A549 (cell line): Measurements from ENCODE around the gene SLC5A4. TPM values are rescaled to one million over a fixed set of nuclear protein-coding genes. Genes with fewer than 3 reads are reported as not detected.

Experiments used
- ATAC-seq, 2 experiments: fragments of 200-7000 bp in 1 of 2; fragments of >200 bp in 1 of 2; cut with Nextera tagmentation in 1 of 2; cut with Tn5 transposase in 1 of 2; 3 replicates each; pipeline versions ENCODE4 v1.8.0 to v1.9.1; 2018 to 2020; ENCODE audit warnings: mild to moderate bottlenecking in 1 of 2, moderate library complexity in 1 of 2
- CTCF ChIA-PET: fragments of 300-600 bp; sonication (Branson Sonifier 250); formaldehyde crosslinking; extraction: SDS; loops from one replicate; lab custom pipeline; 2021; ENCODE audit warnings: antibody characterized with exemption, inconsistent platforms; lab: Yijun Ruan, JAX
- POLR2A ChIA-PET: fragments of 350-600 bp; formaldehyde crosslinking; extraction: SDS; loops from one replicate; lab custom pipeline; 2021; ENCODE audit warnings: antibody characterized with exemption, inconsistent platforms; lab: Yijun Ruan, JAX
- DNase-seq, 2 experiments: peaks; one replicate each; pipeline versions ENCODE4 v3.0.0 to v3.0.0-alpha.2; 2011 to 2016; ENCODE audit warnings: low read depth in 1 of 2, low spot score in 1 of 2
- FAIRE-seq: peaks from 2 replicates; lab custom pipeline; 2011; peaks lifted over from hg19 to GRCh38; lab: Jason Lieb, UNC
- H3K27ac ChIP-seq, 2 experiments: fragments of >200 bp; sonication (Bioruptor Twin); formaldehyde crosslinking; 3 replicates each; pipeline ENCODE4 v1.5.1; 2016 to 2017
- H3K4me1 ChIP-seq: fragments of >200 bp; sonication (Bioruptor Twin); formaldehyde crosslinking; 3 replicates; pipeline ENCODE4 v1.6.1; 2016
- H3K4me2 ChIP-seq: fragments of >200 bp; sonication (Bioruptor Twin); formaldehyde crosslinking; 3 replicates; pipeline ENCODE4 v1.6.1; 2016
- H3K4me3 ChIP-seq: fragments of >200 bp; sonication (Bioruptor Twin); formaldehyde crosslinking; 3 replicates; pipeline ENCODE4 v1.5.1; 2016
- H3K9me3 ChIP-seq: fragments of >200 bp; sonication (Bioruptor Twin); formaldehyde crosslinking; 3 replicates; pipeline ENCODE4 v1.6.1; 2016
- BHLHE40 ChIP-seq: IDR thresholded peaks from 2 replicates; pipeline ENCODE4 v1.6.1; 2012; ENCODE audit warnings: low read depth, low read length, inconsistent platforms
- CHD2 ChIP-seq: fragments of 150-350 bp; IDR thresholded peaks from 2 replicates; pipeline ENCODE4 v1.6.1; 2014; ENCODE audit warnings: low read length; ENCODE audit not compliant: partially characterized antibody
- CTCF ChIP-seq: fragments of >200 bp; sonication (Bioruptor Twin); formaldehyde crosslinking; IDR thresholded peaks from 3 replicates; pipeline ENCODE4 v1.5.1; 2016
- ESRRA ChIP-seq: fragments of 150-350 bp; IDR thresholded peaks from 2 replicates; pipeline ENCODE4 v1.6.1; 2014; ENCODE audit warnings: mild to moderate bottlenecking, low read length, borderline replicate concordance
- FOSL2 ChIP-seq, 2 experiments: fragments of 450-650 bp in 1 of 2; fragments of >200 bp in 1 of 2; sonication (Bioruptor Twin) in 1 of 2; formaldehyde crosslinking; IDR thresholded peaks; 2 replicates each; pipeline versions ENCODE4 v1.5.0 to v1.6.1; 2016 to 2020; ENCODE audit warnings: mild to moderate bottlenecking in 1 of 2, moderate library complexity in 1 of 2
- FOXS1 ChIP-seq: fragments of 250-450 bp; sonication (Bioruptor Pico); IDR thresholded peaks from 2 replicates; pipeline ENCODE4 v1.5.0; 2020; ENCODE audit warnings: mild to moderate bottlenecking, moderate library complexity
- HEYL ChIP-seq: fragments of 250-450 bp; sonication (Bioruptor Pico); IDR thresholded peaks from 2 replicates; pipeline ENCODE4 v1.8.0; 2021; ENCODE audit warnings: mild to moderate bottlenecking, moderate library complexity
- HOXB13 ChIP-seq: fragments of 250-450 bp; sonication (Bioruptor Pico); IDR thresholded peaks from 2 replicates; pipeline ENCODE4 v1.5.0; 2020; ENCODE audit warnings: low read depth, mild to moderate bottlenecking, moderate library complexity
- KDM5A ChIP-seq: fragments of 200-600 bp; sonication (generic); IDR thresholded peaks from 2 replicates; pipeline ENCODE4 v1.6.1; 2016; ENCODE audit warnings: antibody characterized with exemption, mild to moderate bottlenecking
- NFE2L2 ChIP-seq: fragments of 150-350 bp; conservative IDR thresholded peaks from 2 replicates; pipeline ENCODE4 v1.6.1; 2014; ENCODE audit warnings: low read length
- POLR2AphosphoS2 ChIP-seq: conservative IDR thresholded peaks from 2 replicates; pipeline ENCODE4 v1.6.1; 2012; ENCODE audit warnings: low read length, improper control_type of control experiment, inconsistent platforms
- RAD21 ChIP-seq, 2 experiments: fragments of >200 bp in 1 of 2; sonication (Bioruptor Twin) in 1 of 2; formaldehyde crosslinking in 1 of 2; IDR thresholded peaks in 1 of 2; conservative IDR thresholded peaks in 1 of 2; 2 replicates in 1 of 2; 3 replicates in 1 of 2; pipeline ENCODE4 v1.6.1; 2012 to 2018; ENCODE audit warnings: inconsistent platforms in 1 of 2
- RARB ChIP-seq: fragments of 250-450 bp; sonication (Bioruptor Pico); IDR thresholded peaks from 2 replicates; pipeline ENCODE4 v1.8.0; 2021; ENCODE audit warnings: mild to moderate bottlenecking, moderate library complexity
- RCOR1 ChIP-seq: fragments of 150-350 bp; IDR thresholded peaks from 2 replicates; pipeline ENCODE4 v1.6.1; 2014; ENCODE audit warnings: antibody characterized with exemption, low read length, low read depth
- ZC3H11A ChIP-seq: fragments of 450-650 bp; IDR thresholded peaks from 2 replicates; pipeline ENCODE4 v1.6.1; 2014; ENCODE audit warnings: antibody characterized with exemption, mild to moderate bottlenecking
- ZNF302 ChIP-seq: fragments of 250-450 bp; sonication (Bioruptor Pico); IDR thresholded peaks from 2 replicates; pipeline ENCODE4 v1.9.0; 2021; ENCODE audit warnings: inconsistent platforms, mild to moderate bottlenecking, moderate library complexity
- WGBS: methylation state at CpG from one replicate; pipeline ENCODE4 v1.1.6; 2017; ENCODE audit errors: missing lambda C conversion rate; 5-methylcytosine and 5-hydroxymethylcytosine counted together
- polyA plus RNA-seq, 4 experiments: library from polyadenylated mRNA; depleted of rRNA in 3 of 4; stranded (reverse); fragments of >200 nt; fragmentation: RNase III in 1 of 4; extraction: RNeasy Plus Mini Kit Qiagen cat#74134 plus additional on column Dnase treatment in 1 of 4; gene quantifications; 2 replicates in 3 of 4; 3 replicates in 1 of 4; pipeline ENCODE4 v1.2.3, GENCODE V29; 2011 to 2017
- TF ChIP-seq, protein P1 (sequence below): fragments of 150-350 bp; IDR thresholded peaks from 2 replicates; pipeline ENCODE4 v1.6.1; 2014; ENCODE audit warnings: low read depth, mild to moderate bottlenecking, low read length
- TF ChIP-seq, protein P2 (sequence below): IDR thresholded peaks from 2 replicates; pipeline ENCODE4 v1.6.1; 2012
- TF ChIP-seq, protein P3 (sequence below): IDR thresholded peaks from 2 replicates; pipeline ENCODE4 v1.6.1; 2012; ENCODE audit warnings: low read depth, borderline replicate concordance
- TF ChIP-seq, protein P4 (sequence below): fragments of >200 bp; sonication (Bioruptor Twin); formaldehyde crosslinking; IDR thresholded peaks from 3 replicates; pipeline ENCODE4 v1.6.1; 2016

SLC5A4 gene
- polyA plus RNA-seq, 2 of the 4 experiments (the other 2 are of a cell fraction): not detected

DNA sequence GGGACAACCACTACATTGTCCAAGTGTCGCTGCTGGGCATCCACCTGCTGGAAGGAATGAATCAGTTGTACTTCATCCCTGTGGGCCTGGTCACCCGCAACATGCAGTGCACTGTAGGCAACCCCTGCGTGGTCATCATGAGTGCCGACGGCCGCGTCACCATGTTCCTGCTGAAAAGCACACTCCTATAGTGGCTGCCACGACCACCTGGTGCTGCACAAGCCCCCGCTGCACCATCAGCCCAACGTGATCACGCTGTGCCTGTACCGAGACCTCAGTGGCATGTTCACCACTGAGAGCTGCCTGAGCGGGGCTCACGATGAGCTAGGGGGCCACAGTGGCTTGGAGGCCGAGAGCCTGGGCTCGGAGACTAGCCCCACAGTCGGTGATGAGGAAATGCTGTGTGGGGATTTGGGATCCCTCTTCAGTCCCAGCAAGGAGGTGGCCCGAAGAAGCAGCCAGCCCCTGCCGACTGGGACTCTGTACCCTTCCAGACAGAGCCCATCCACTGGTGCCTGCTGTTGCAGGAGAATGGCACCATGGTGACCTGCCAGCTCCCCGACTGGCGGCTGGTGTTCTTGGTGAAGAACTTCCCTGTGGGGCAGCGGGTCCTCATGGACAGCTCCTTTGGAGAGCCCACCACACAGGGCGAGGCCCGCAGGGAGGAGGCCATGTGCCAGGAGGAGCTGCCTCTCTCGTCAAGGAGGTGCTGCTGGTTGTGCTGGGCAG is 15.7 kb upstream of the SLC5A4 start:
- ATAC-seq (no peak), FAIRE-seq (no peak)
- CTCF ChIA-PET: interaction anchor here (0.6 kb wide), 1 partner anchor 99 kb away, joined by 3 read pairs; no protein-coding TSS in a partner anchor

GRCh38 chr22:32269316-32269715 is 14.2 kb upstream of the SLC5A4 start:
- no peak for FAIRE-seq
- Histone ChIP-seq H3K4me1 (0 out of 3 replicates have a peak, but pooled peaks cover 3% of the 10 kb centered on the region), H3K4me3 (no peak overlapping the region), H3K9me3 (no peaks in the 10 kb centered on the region), H3K4me2 (no peak overlapping the region), H3K27ac (no peak overlapping the region)
- TF ChIP-seq, protein P1, sequence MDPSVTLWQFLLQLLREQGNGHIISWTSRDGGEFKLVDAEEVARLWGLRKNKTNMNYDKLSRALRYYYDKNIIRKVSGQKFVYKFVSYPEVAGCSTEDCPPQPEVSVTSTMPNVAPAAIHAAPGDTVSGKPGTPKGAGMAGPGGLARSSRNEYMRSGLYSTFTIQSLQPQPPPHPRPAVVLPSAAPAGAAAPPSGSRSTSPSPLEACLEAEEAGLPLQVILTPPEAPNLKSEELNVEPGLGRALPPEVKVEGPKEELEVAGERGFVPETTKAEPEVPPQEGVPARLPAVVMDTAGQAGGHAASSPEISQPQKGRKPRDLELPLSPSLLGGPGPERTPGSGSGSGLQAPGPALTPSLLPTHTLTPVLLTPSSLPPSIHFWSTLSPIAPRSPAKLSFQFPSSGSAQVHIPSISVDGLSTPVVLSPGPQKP: no peak
- TF ChIP-seq, protein P2, sequence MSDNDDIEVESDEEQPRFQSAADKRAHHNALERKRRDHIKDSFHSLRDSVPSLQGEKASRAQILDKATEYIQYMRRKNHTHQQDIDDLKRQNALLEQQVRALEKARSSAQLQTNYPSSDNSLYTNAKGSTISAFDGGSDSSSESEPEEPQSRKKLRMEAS: no peak
- TF ChIP-seq RAD21 (conservative IDR thresholded peaks at IDR 0.05 in 1 of 2, IDR thresholded peaks at IDR 0.05 in 1 of 2): no peak
- TF ChIP-seq ZNF302: no peak
- no peak for TF ChIP-seq ZC3H11A
- TF ChIP-seq NFE2L2: no peak
- ChIA-PET POLR2A (no interaction called here), CTCF (interaction anchor here (0.8 kb wide), 1 partner anchor 586 kb away, joined by 3 read pairs; no protein-coding TSS in a partner anchor)
- no peak for DNase-seq
- 75% methylated on average over 6 of the region's 16 CpGs for WGBS
- no peak for ATAC-seq

More for the DNA sequence above, 15.7 kb upstream of the SLC5A4 start:
- H3K9me3 ChIP-seq: no peaks in the 10 kb centered on the region
- no peak overlapping the region for H3K4me3 ChIP-seq
- 0 out of 3 replicates have a peak, but pooled peaks cover 2% of the 10 kb centered on the region for H3K4me1 ChIP-seq
- no peak overlapping the region for H3K27ac ChIP-seq
- no peak overlapping the region for H3K4me2 ChIP-seq
- no peak for TF ChIP-seq RARB (CRISPR knock-in tag)
- no peak for TF ChIP-seq KDM5A
- no peak for TF ChIP-seq CHD2
- TF ChIP-seq BHLHE40: no peak
- TF ChIP-seq RCOR1: no peak
- TF ChIP-seq FOXS1 (CRISPR knock-in tag): no peak
- TF ChIP-seq HEYL: no peak
- no peak for TF ChIP-seq ZC3H11A
- TF ChIP-seq HOXB13 (CRISPR knock-in tag): no peak
- TF ChIP-seq, protein P3, sequence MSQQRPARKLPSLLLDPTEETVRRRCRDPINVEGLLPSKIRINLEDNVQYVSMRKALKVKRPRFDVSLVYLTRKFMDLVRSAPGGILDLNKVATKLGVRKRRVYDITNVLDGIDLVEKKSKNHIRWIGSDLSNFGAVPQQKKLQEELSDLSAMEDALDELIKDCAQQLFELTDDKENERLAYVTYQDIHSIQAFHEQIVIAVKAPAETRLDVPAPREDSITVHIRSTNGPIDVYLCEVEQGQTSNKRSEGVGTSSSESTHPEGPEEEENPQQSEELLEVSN: no peak
- TF ChIP-seq POLR2AphosphoS2: no peak
- no peak for TF ChIP-seq ZNF302
- no peak for TF ChIP-seq CTCF
- TF ChIP-seq, protein P4, sequence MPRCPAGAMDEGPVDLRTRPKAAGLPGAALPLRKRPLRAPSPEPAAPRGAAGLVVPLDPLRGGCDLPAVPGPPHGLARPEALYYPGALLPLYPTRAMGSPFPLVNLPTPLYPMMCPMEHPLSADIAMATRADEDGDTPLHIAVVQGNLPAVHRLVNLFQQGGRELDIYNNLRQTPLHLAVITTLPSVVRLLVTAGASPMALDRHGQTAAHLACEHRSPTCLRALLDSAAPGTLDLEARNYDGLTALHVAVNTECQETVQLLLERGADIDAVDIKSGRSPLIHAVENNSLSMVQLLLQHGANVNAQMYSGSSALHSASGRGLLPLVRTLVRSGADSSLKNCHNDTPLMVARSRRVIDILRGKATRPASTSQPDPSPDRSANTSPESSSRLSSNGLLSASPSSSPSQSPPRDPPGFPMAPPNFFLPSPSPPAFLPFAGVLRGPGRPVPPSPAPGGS: no peak
- TF ChIP-seq ESRRA: no peak
- no peak for TF ChIP-seq FOSL2 (IDR thresholded peaks at IDR 0.05)
- no peak for TF ChIP-seq FOSL2 (CRISPR knock-in tag; IDR thresholded peaks at IDR 0.05)
- POLR2A ChIA-PET: no interaction called here
- no peak for DNase-seq
- WGBS: 94% methylated on average over 7 of the region's 25 CpGs
